Testis (tissue), 2 donors: ENCODE results near the gene DACH2.

Source experiments
- CTCF ChIP-seq, 3 experiments: fragments of 450-650 bp in 2 of 3; fragments of 200-600 bp in 1 of 3; sonication (generic) in 1 of 3; IDR thresholded peaks; one replicate each; pipeline ENCODE4 v1.5.1; 2016 to 2019; ENCODE audit warnings: antibody characterized with exemption in 3 of 3, mild to moderate bottlenecking in 2 of 3, moderate library complexity in 1 of 3
- POLR2A ChIP-seq: fragments of 450-650 bp; IDR thresholded peaks from one replicate; pipeline ENCODE4 v1.6.1; 2017; ENCODE audit warnings: antibody characterized with exemption, mild to moderate bottlenecking, moderate library complexity

GRCh38 chrX:86845101-86845500 is 696.9 kb downstream of the DACH2 start:
- no peak for TF ChIP-seq CTCF (IDR thresholded peaks at IDR 0.05)
- TF ChIP-seq POLR2A = no peak
